ENCODE results near the gene CDC45.
A peak's percentile ranks its signal among the peaks of the same experiment; 100 is the strongest.

The CDC45 gene

GRCh38 chr22:19488285-19488684 is 8.6 kb downstream of the CDC45 start:
- no peak for DNase-seq (ENCODE audit: low read depth)
- no peak overlapping the region for H3K4me3 ChIP-seq (replicated peaks; ENCODE audit: low read depth, low read length)
- TF ChIP-seq CTCF (IDR thresholded peaks at IDR 0.05; ENCODE audit: low read length, missing control alignments), result no peak

GRCh38 chr22:19488884-19489843 is 9.4 kb downstream of the CDC45 start:
- TF ChIP-seq CTCF (IDR thresholded peaks at IDR 0.05; ENCODE audit: low read length, missing control alignments), result peak; percentile 29
- DNase-seq (ENCODE audit: low read depth), result peak; percentile 47
- no peak overlapping the region for H3K4me3 ChIP-seq (replicated peaks; ENCODE audit: low read depth, low read length)

- no peak for TF ChIP-seq CTCF (IDR thresholded peaks at IDR 0.05; ENCODE audit: low read length, missing control alignments)
- no peak for DNase-seq (ENCODE audit: low read depth)
Observed at GRCh38 chr22:19490628-19491230, 11.0 kb downstream of the CDC45 start.

GRCh38 chr22:19492504-19493174 is 12.9 kb downstream of the CDC45 start:
- no peak for DNase-seq (ENCODE audit: low read depth)
- no peak for TF ChIP-seq CTCF (IDR thresholded peaks at IDR 0.05; ENCODE audit: low read length, missing control alignments)
- no peak overlapping the region for H3K4me3 ChIP-seq (replicated peaks; ENCODE audit: low read depth, low read length)

More at GRCh38 chr22:19490628-19491230, 11.0 kb downstream of the CDC45 start:
- no peak overlapping the region for H3K4me3 ChIP-seq (replicated peaks; ENCODE audit: low read depth, low read length)

- no peak for DNase-seq (ENCODE audit: low read depth)
- no peak for TF ChIP-seq CTCF (IDR thresholded peaks at IDR 0.05; ENCODE audit: low read length, missing control alignments)
- no peak overlapping the region for H3K4me3 ChIP-seq (replicated peaks; ENCODE audit: low read depth, low read length)
Observed at GRCh38 chr22:19494001-19494560, 14.4 kb downstream of the CDC45 start.

GRCh38 chr22:19494676-19495173 is 15.0 kb downstream of the CDC45 start:
- H3K4me3 ChIP-seq (replicated peaks; ENCODE audit: low read depth, low read length), result no peak overlapping the region
- no peak for DNase-seq (ENCODE audit: low read depth)
- no peak for TF ChIP-seq CTCF (IDR thresholded peaks at IDR 0.05; ENCODE audit: low read length, missing control alignments)

Measured in fibroblast of pulmonary artery (primary cell).